GM12864 (cell line): ENCODE measurements around the gene RNASEL.

ENCODE experiments used
- DNase-seq: peaks from one replicate; pipeline ENCODE4 v3.0.0-alpha.2; 2011; ENCODE audit warnings: low read depth
- H3K4me3 ChIP-seq: 2 replicates; pipeline ENCODE4 v1.5.1; 2011; ENCODE audit warnings: mild to moderate bottlenecking, low read depth, low read length, control low read depth
- CTCF ChIP-seq: IDR thresholded peaks from 2 replicates; pipeline ENCODE4 v1.5.1; 2011; ENCODE audit warnings: low read depth, mild to moderate bottlenecking, moderate library complexity, low read length, control low read depth, inconsistent platforms; ENCODE audit errors: missing control alignments

The RNASEL gene

GRCh38 chr1:182595641-182596240 is 6.7 kb upstream of the RNASEL start:
- peak; percentile 91 for TF ChIP-seq CTCF
- DNase-seq: no peak
- H3K4me3 ChIP-seq: no peak overlapping the region

- no peak overlapping the region for H3K4me3 ChIP-seq
- no peak for TF ChIP-seq CTCF
- DNase-seq: no peak
Observed at GRCh38 chr1:182589931-182590330, 875 bp upstream of the RNASEL start.

DNA sequence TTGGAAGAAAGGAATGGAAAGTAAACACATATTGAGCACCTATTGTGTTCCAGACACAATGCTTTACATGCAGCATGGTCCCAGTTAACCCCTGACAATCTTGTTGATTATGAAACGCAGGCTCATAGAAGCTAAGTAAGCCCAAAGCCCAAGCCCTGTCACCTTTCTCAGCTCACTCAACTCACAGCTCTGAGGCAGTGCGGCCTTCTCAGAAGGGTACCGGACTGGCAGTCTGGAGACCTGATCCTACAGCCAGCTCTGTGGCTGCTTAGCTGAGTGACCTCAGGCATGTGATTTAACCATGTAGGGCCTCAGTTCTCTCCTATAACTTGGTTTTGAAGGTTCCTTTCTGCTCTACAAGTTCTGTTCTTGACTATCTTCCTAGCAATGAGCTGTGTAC is 464 bp upstream of the RNASEL start:
- TF ChIP-seq CTCF: no peak
- no peak overlapping the region; the same call in 1 of the 2 replicates for H3K4me3 ChIP-seq

GRCh38 chr1:182587666-182588499 is 1.2 kb downstream of the RNASEL start:
- no peak for TF ChIP-seq CTCF
- no peak for DNase-seq
- H3K4me3 ChIP-seq: peak overlapping the region; percentile 60

More for the DNA sequence above, 464 bp upstream of the RNASEL start:
- DNase-seq: no peak

- TF ChIP-seq CTCF: no peak
- no peak for DNase-seq
- no peak overlapping the region for H3K4me3 ChIP-seq
Observed at GRCh38 chr1:182587093-182587492, 2.0 kb downstream of the RNASEL start.

GRCh38 chr1:182586380-182586779 is 2.7 kb downstream of the RNASEL start:
- TF ChIP-seq CTCF: no peak
- no peak overlapping the region for H3K4me3 ChIP-seq
- no peak for DNase-seq
